EL (cell line): ENCODE data around the gene ZNF236.
"Not testable (repeated sequence)": the region's sequence is repeated elsewhere in the genome, so short reads cannot be mapped to it uniquely, and the experiment has no call there.

Experiments
- DNase-seq: peaks from one replicate; pipeline ENCODE4 v3.0.0-alpha.2; 2016

The ZNF236 gene

DNA sequence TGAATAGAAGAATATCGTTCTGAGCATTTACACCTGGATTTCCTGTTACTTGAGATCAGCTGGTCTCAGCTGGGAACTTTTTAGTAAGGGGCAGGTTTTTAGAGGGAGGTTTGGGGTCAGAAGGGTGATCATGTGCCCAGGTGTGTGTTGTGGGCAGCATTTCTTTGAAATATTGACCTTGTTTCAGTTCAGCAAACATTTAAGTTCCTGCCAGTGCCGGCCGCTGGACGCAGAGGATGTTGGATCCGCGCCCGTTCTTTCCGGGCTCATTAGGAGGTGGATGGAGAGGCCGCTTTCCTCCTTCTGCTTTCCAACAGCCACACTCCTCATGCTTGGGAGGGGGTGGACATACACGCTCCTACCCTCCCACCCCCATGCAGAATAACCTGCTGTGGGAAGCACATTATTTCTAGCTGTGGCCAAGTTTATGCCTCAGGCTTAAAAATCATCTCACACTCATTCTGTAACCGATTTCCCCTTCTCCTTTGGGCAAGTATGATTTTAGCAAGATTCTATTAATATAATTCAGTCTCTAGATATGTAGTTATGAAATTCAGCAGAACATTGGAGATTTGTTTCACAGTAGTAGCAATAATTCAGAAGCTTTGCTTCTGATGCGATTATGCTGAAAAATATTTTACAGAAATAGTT is 131.4 kb downstream of the ZNF236 start:
- no peak for DNase-seq

GRCh38 chr18:76955524-76956170 is 133.3 kb downstream of the ZNF236 start:
- DNase-seq: no peak

GRCh38 chr18:76956648-76957047 is 134.3 kb downstream of the ZNF236 start:
- no peak for DNase-seq

DNA sequence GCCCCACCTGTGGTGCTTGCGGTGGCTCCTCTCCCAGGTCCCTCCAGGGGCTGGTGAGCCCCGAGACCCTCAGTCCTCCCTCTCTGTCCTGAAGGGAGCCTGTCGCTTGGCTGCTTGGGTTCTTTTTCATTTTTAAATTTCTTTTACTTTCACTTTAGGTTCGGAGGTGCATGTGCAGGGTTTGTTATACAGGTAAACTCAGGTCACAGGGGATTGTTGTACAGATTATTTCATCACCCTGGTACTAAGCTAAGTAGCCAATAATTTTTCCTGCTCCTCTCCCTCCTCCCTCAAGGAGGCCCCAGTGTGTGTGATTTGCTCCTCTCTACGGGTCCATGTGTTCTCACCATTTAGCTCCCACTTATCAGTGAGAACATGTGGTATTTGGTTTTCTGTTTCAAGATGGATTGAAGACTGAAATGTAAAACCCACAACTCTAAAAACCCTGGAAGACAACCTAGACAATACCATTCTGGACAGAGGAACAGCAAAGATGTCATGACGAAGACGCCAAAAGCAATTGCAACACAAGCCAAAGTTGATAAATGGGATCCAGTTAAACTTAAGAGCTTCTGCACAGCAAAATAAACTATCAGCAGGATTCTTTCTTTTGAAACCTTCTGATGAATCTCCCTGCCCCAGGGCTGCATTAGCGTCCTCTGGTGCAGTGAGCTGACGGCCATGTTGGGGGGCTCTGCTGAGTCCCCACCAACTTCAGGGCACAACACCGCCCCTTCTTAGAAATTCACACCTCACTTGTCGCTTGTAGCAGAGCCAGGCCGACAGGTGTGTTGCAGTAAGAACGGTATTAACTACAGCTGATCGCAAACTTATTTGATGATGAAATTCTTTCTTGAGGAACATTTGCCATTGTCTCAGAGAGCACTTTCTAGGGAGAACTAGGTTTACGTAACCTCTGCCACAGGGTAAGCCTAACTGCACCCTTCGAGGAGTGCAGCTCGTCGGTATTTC is 135.3 kb downstream of the ZNF236 start:
- DNase-seq: no peak

- no peak for DNase-seq
These were observed 136.5 kb downstream of the ZNF236 start for GRCh38 chr18:76958692-76959341.

- DNase-seq: no peak
These were observed 137.2 kb downstream of the ZNF236 start for GRCh38 chr18:76959605-76960004.

- no peak for DNase-seq
These were observed 138.2 kb downstream of the ZNF236 start for GRCh38 chr18:76960528-76961035.

DNA sequence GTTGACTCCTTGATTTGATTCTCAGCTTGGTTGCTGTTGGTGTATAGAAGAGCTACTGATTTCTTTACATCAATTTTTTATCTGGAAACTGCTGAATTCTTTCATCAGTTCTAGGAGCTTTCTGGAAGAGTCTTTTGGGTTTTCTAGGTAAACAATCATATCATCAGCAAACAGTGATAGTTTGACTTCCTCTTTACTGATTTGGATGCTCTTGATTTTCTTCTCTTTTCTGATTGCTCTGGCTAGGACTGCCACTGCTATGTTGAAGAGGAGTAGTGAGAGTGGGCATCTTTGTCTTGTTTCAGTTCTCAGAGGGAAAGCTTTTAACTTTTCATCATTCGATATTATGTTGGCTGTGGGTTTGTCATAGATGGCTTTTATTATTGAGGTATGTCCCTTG is 140.5 kb downstream of the ZNF236 start:
- no peak for DNase-seq

- DNase-seq: no peak
These were observed 141.6 kb downstream of the ZNF236 start for GRCh38 chr18:76963936-76964335.

- DNase-seq: not testable (repeated sequence)
These were observed 143.3 kb downstream of the ZNF236 start for GRCh38 chr18:76965555-76966151.

- not testable (repeated sequence) for DNase-seq
These were observed 144.9 kb downstream of the ZNF236 start for GRCh38 chr18:76967299-76967698.

DNA sequence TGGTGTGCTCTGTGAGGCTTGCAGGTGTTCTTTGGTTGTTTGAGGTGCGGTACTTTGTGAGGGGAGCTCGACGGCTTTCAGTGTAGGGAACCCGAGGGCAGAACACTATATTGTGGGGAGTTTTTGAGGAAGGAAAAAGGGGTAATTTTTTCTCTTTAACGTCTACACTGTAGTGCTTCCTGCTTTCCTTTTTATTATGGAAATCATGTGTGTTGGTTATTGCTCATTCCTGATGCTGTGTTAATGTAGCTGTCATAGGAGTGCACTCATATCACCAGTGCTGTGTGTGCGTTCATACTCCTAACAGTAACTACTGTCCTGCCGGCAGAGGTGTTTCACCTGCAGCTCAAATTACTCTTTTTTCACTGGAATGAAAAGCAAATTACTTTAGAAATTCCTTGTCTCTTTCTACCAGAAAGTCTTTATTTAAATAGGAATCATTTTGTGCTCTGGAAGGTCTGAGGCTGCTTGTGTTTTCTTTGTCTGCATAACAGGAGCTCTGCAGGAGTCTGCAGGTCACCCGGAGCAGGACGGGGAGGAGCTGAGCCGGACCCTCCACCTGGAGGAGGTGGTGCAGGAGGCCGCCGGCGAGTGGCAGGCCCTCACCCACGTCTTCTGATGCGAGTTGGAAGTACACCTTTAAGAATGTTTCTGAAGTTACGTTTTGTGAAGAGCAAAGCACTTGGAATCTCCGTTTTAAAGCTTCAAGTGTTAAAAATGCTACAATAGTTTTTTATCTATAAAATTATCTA is 145.5 kb downstream of the ZNF236 start:
- no peak for DNase-seq

DNA sequence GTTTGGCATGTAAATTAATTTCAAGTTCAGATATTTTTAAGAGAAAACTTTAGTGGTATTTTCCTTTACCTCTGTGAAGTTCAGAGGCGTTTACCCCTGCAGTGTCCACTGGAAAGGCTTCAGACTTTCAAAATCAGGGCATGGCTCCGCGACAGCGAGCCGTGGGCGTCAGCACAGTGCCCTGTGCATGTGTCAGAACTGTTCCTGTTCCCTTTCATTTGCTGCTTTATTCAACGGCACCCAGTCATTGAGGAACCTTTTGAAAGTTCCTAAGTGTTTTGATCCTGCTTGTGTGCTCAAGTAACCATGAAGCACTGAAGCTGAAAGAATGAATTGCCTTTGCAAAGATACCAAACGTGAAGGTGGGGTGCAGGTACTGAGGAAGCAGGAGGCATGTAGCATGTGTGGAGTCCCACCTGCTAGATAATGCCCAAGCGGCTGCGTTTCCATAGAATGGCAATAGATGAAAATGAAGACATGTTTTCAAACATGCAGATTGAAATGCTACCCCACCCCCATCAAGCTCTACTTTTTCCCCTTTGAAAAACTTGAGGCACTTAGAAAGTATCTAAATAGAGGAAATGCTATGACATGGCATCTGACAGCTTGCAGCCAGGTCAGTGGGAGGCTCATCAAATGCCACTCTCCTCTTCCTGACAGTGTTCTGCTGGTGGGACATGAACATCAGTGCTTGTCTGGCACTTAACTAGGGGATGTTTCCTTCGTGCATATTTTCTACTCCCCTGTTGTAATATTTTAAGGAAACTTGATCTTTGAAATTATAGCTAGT is 148.6 kb downstream of the ZNF236 start:
- DNase-seq: no peak

DNA sequence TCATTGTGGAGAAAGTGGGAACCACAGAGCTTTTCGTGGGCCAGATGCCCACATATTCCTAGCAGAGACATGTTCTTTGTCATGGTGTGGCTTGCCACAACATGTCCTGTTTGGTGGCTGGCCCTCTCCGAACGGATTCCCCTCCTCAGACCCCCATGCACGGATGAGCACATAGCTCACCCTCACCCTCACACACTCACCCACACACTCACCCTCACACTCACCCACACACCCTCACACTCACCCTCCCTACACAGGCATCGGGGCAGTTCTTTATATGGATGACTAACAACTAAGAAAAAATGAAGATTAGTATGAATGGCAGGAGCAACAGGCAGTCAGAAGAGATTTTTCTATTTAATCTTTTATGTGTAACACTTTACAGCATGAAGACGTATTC is 149.9 kb downstream of the ZNF236 start:
- DNase-seq: no peak

DNA sequence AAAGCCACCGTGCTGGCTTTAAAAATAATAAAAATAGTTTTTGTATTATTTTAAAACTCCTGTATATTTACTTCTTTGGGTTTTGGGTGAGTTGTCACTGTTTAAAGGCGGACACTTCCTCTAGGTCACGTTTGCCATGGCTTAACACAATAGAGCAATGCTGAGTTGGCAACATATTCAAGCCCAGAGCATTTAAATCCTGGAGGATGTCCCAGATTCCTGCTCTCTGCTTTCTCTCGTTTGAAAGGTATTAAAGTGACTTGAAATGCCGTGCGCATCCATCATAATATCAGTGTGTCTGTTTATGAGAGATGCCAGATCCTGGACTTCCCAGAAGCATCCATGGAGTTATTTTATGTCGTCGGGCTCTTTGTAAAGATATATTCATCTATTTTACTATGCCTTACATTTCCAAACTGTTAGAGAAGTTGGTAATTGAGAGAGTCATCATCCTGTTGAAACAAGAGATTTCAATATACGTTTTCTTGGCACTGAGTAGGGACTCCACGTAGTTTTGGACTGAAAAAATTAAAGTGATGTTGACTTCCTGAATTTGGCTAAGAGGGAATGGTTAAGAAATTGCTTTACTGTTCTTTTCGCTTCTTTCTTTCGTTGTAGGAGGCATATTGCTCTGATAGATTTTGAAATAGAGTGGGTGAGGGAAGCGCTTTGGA is 150.6 kb downstream of the ZNF236 start:
- DNase-seq: no peak

DNA sequence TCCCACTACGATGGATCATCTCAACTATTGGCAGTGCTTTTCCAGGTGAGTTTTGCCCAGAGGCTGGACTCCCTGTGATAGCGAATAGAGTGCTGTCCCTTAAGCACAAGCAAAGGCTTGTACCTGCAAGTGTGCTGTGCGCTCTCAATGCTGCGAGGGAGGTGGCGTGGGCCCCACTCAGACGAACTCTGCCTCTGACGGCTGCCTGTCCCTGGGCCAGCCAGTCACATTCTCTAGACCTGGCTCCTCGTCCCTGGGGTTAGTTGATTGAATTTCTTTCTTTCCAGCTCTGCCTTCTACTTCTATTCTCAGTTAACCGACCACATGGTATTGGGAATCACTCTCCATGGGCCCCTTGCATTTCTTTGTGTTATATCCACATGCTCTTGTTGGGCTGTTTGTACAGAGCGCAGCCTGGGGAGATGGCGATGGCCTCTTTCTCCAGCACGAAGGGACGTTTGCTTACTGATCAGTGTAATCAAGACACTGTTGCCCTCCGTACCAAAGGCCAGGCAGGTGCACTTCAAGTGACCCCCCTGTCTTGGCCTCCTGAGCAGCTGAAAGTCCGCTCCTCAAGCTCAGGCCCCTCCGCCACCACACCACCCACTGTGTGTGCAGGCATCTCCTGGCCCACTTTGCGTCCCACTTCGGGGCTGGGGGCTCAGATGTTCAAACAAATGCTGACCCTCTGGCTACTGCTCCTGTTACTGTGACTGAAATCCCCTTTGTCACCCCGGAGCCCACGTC is 151.3 kb downstream of the ZNF236 start:
- DNase-seq: no peak

DNA sequence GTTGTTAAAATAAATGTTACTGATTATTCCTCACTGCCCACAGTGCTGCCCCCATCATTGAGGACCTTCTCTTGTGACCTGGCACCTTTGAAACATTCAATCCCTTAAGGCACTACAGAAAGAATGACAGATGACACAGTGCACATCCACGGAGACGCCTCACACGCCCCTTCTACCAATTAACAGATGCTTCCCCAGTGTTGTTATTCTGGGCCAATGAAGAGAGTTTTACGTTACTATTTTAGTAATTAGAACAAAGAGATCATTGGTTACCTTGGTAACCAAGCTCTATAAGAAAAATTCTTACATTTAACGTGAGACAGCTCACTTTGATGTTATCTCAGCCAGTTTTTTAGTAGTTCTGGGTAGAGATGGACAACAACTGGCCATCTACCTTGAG is 152.0 kb downstream of the ZNF236 start:
- DNase-seq: no peak

GRCh38 chr18:76975577-76976110 is 153.3 kb downstream of the ZNF236 start:
- no peak for DNase-seq

- DNase-seq: no peak
These were observed 154.8 kb downstream of the ZNF236 start for GRCh38 chr18:76977108-76977621.
